ENCODE results near the gene GPRIN1. TPM values are rescaled to one million over a fixed set of nuclear protein-coding genes. Genes with fewer than 3 reads are reported as not detected.

Gene GPRIN1
- total and polyA plus RNA-seq, 2 donors (not counting 1 experiment from before 2014, with no cell fraction given) = 0.72 to 2.1 TPM

DNA sequence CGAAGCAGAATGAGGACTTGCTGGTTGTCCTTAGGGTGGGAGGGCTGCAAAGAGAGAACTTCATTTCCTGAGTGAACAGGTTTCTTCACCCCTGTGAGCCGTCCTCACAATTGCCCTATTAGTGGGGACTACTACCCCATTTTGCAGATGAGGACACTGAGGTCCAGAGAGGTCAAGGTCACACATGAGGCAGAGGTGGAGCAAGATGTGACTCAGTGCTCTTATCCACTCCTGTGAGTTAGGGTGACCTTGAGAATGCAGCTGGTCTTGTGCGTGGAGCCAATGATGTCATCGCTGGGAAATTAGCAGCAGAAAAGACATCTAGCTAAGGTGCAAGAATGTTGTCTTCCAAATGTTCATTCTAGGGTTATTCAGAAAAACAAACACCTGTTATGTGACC is 26.9 kb downstream of the GPRIN1 start:
- WGBS (ENCODE audit: insufficient coverage) = 91% methylated on average over 3 of the region's 4 CpGs
- ChIA-PET POLR2A (no interaction called here), CTCF (no interaction called here)
- Histone ChIP-seq H3K9ac (ENCODE audit: low read length) (no peak overlapping the region), H3K27ac (ENCODE audit: low read length in 2 of 2) (no peak overlapping the region), H3K27me3 (replicated peaks in 1 of 4; ENCODE audit: control extremely low read depth in 1 of 4, control insufficient read depth in 3 of 4, insufficient read depth in 4 of 4, low read length in 3 of 4) (no peaks in the 10 kb centered on the region), H3K36me3 (replicated peaks in 1 of 2; ENCODE audit: control extremely low read depth in 1 of 2, control insufficient read depth in 1 of 2, extremely low read depth in 1 of 2, insufficient read depth in 2 of 2, low read length in 1 of 2) (no peaks in the 10 kb centered on the region), H3K79me2 (ENCODE audit: control insufficient read depth, insufficient read depth, low read length) (no peaks in the 10 kb centered on the region), H4K20me1 (ENCODE audit: control insufficient read depth, insufficient read depth, low read length, poor library complexity, severe bottlenecking) (no peaks in the 10 kb centered on the region), H3K4me1 (ENCODE audit: control insufficient read depth in 2 of 2, insufficient read depth in 2 of 2, low read length in 2 of 2) (no peaks in the 10 kb centered on the region), H3K9me3 (ENCODE audit: control extremely low read depth in 1 of 3, control insufficient read depth in 2 of 3, insufficient read depth in 1 of 3, low read length in 2 of 3) (peaks cover 0 to 30% (median 16%) of the 10 kb centered on the region in 3 donors), H2AFZ (ENCODE audit: insufficient read depth, low read depth, low read length, poor library complexity, severe bottlenecking) (no peak overlapping the region), H3K4me2 (replicated peaks; ENCODE audit: low read depth, low read length, poor library complexity, severe bottlenecking) (no peak overlapping the region), H3K4me3 (ENCODE audit: control extremely low read depth in 1 of 5, extremely low read depth in 1 of 5, insufficient read depth in 1 of 5, low read depth in 2 of 5, low read length in 4 of 5) (no peak overlapping the region)
- intact Hi-C loops (cut with micrococcal nuclease) = no loop called here
- ATAC-seq (ENCODE audit: low read depth) (no peak), DNase-seq (no peak)
- Mint-ChIP-seq H3K27me3 (no peaks in the 10 kb centered on the region), H3K9me3 (ENCODE audit: insufficient read depth) (peaks cover 6% of the 10 kb centered on the region), H3K27ac (no peak overlapping the region), H3K4me3 (no peak overlapping the region), H3K4me1 (peaks cover 2% of the 10 kb centered on the region)
- TF ChIP-seq EZH2 (IDR thresholded peaks at IDR 0.05; ENCODE audit: borderline replicate concordance, insufficient read depth, low read depth, low read length, poor library complexity, severe bottlenecking) = no peak
- TF ChIP-seq CTCF (IDR thresholded peaks at IDR 0.05) = no peak

GRCh38 chr5:176581361-176581760 is 28.6 kb downstream of the GPRIN1 start:
- H3K9me3 Mint-ChIP-seq (ENCODE audit: insufficient read depth) = peaks cover 6% of the 10 kb centered on the region
- Histone ChIP-seq H3K27ac (ENCODE audit: low read length in 2 of 2) (no peak overlapping the region), H3K79me2 (ENCODE audit: control insufficient read depth, insufficient read depth, low read length) (no peaks in the 10 kb centered on the region), H3K4me2 (replicated peaks; ENCODE audit: low read depth, low read length, poor library complexity, severe bottlenecking) (no peak overlapping the region), H3K36me3 (replicated peaks in 1 of 2; ENCODE audit: control extremely low read depth in 1 of 2, control insufficient read depth in 1 of 2, extremely low read depth in 1 of 2, insufficient read depth in 2 of 2, low read length in 1 of 2) (no peaks in the 10 kb centered on the region), H3K4me3 (ENCODE audit: control extremely low read depth in 1 of 5, extremely low read depth in 1 of 5, insufficient read depth in 1 of 5, low read depth in 2 of 5, low read length in 4 of 5) (no peak overlapping the region), H3K4me1 (ENCODE audit: control insufficient read depth in 2 of 2, insufficient read depth in 2 of 2, low read length in 2 of 2) (peaks cover 0 to 3% of the 10 kb centered on the region in 2 donors), H3K27me3 (replicated peaks in 1 of 4; ENCODE audit: control extremely low read depth in 1 of 4, control insufficient read depth in 3 of 4, insufficient read depth in 4 of 4, low read length in 3 of 4) (no peaks in the 10 kb centered on the region), H3K9me3 (ENCODE audit: control extremely low read depth in 1 of 3, control insufficient read depth in 2 of 3, insufficient read depth in 1 of 3, low read length in 2 of 3) (peaks cover 0 to 30% (median 16%) of the 10 kb centered on the region in 3 donors), H4K20me1 (ENCODE audit: control insufficient read depth, insufficient read depth, low read length, poor library complexity, severe bottlenecking) (no peaks in the 10 kb centered on the region), H2AFZ (ENCODE audit: insufficient read depth, low read depth, low read length, poor library complexity, severe bottlenecking) (no peak overlapping the region), H3K9ac (ENCODE audit: low read length) (no peak overlapping the region)
- H3K4me1 Mint-ChIP-seq = peaks cover 2% of the 10 kb centered on the region
- CTCF ChIA-PET = no interaction called here
- no peaks in the 10 kb centered on the region for H3K27me3 Mint-ChIP-seq
- intact Hi-C loops (cut with micrococcal nuclease) = no loop called here
- POLR2A ChIA-PET = no interaction called here
- TF ChIP-seq EZH2 (IDR thresholded peaks at IDR 0.05; ENCODE audit: borderline replicate concordance, insufficient read depth, low read depth, low read length, poor library complexity, severe bottlenecking) (no peak), CTCF (IDR thresholded peaks at IDR 0.05) (no peak)
- ATAC-seq (ENCODE audit: low read depth) (no peak), DNase-seq (no peak)
- WGBS (ENCODE audit: insufficient coverage) = 94% methylated on average over 11 of the region's 12 CpGs
- H3K4me3 Mint-ChIP-seq = no peak overlapping the region
- no peak overlapping the region for H3K27ac Mint-ChIP-seq

Measured in B cell (primary cell).